ENCODE results near the gene FASTK. TPM values are rescaled to one million over a fixed set of nuclear protein-coding genes. Genes with fewer than 3 reads are reported as not detected.

FASTK gene
- total RNA-seq, 1 donor, result 87.2 TPM

- no peak for TF ChIP-seq CTCF (IDR thresholded peaks at IDR 0.05; ENCODE audit: insufficient read depth, low read depth, low read length)
- no peak for DNase-seq (ENCODE audit: low read depth)
- H3K4me3 ChIP-seq (ENCODE audit: low read depth, low read length), result peak overlapping the region; percentile 87
Observed at GRCh38 chr7:151056666-151057505, 23.7 kb downstream of the FASTK start.

GRCh38 chr7:151056283-151056665 lies 24.3 kb downstream of the FASTK start:
- no peak overlapping the region for H3K4me3 ChIP-seq (ENCODE audit: low read depth, low read length)
- peak; percentile 13 for TF ChIP-seq CTCF (IDR thresholded peaks at IDR 0.05; ENCODE audit: insufficient read depth, low read depth, low read length)
- DNase-seq (ENCODE audit: low read depth), result no peak

- no peak overlapping the region for H3K4me3 ChIP-seq (ENCODE audit: low read depth, low read length)
- TF ChIP-seq CTCF (IDR thresholded peaks at IDR 0.05; ENCODE audit: insufficient read depth, low read depth, low read length), result no peak
- no peak for DNase-seq (ENCODE audit: low read depth)
Observed at GRCh38 chr7:151053751-151054150, 26.9 kb downstream of the FASTK start.

- no peak overlapping the region for H3K4me3 ChIP-seq (ENCODE audit: low read depth, low read length)
- no peak for TF ChIP-seq CTCF (IDR thresholded peaks at IDR 0.05; ENCODE audit: insufficient read depth, low read depth, low read length)
- no peak for DNase-seq (ENCODE audit: low read depth)
Observed at GRCh38 chr7:151053096-151053495, 27.5 kb downstream of the FASTK start.

- peak; percentile 84 for DNase-seq (ENCODE audit: low read depth)
- no peak overlapping the region for H3K4me3 ChIP-seq (ENCODE audit: low read depth, low read length)
- TF ChIP-seq CTCF (IDR thresholded peaks at IDR 0.05; ENCODE audit: insufficient read depth, low read depth, low read length), result no peak
Observed at GRCh38 chr7:151051108-151051507, 29.5 kb downstream of the FASTK start.

- H3K4me3 ChIP-seq (ENCODE audit: low read depth, low read length), result no peak overlapping the region
- no peak for DNase-seq (ENCODE audit: low read depth)
- TF ChIP-seq CTCF (IDR thresholded peaks at IDR 0.05; ENCODE audit: insufficient read depth, low read depth, low read length), result no peak
Observed at GRCh38 chr7:151048911-151049463, 31.6 kb downstream of the FASTK start.

Data from fibroblast of villous mesenchyme (primary cell).